Epithelial cell of esophagus (primary cell): Measurements from ENCODE around the gene PATZ1.

Experiments used
- DNase-seq: peaks from one replicate; pipeline ENCODE4 v3.0.0; 2010; ENCODE audit warnings: low read depth
- H3K4me3 ChIP-seq: 2 replicates; pipeline ENCODE4 v1.5.1; 2011; ENCODE audit warnings: mild to moderate bottlenecking, low read length, control low read depth
- CTCF ChIP-seq: IDR thresholded peaks from 2 replicates; pipeline ENCODE4 v1.5.1; 2011; ENCODE audit warnings: low read depth, mild to moderate bottlenecking, low read length, control low read depth, inconsistent platforms; ENCODE audit not compliant: insufficient read depth; ENCODE audit errors: missing control alignments

PATZ1 gene

DNA sequence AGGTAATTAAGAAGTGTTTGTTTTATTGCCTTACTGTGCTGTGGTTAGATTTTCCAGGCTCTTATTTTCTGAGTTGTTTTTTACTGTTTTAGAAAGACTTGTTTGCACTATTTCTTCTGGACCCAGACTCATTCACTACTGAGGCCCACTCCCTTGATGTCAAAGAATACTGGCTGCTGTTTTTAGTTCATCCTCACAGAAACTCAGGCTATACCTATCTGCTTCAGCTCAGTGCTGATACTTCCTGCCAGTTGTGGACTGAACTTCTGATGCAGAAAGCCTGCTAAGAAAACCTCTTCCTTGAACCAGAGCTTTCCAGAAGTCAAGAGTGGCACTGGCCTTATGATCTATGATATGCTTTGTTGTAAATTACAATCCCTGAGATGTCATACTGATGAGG lies 38.0 kb downstream of the PATZ1 start:
- TF ChIP-seq CTCF, result no peak
- DNase-seq, result no peak
- no peak overlapping the region for H3K4me3 ChIP-seq

GRCh38 chr22:31305194-31305593 lies 41.0 kb downstream of the PATZ1 start:
- peak; percentile 97 for DNase-seq
- no peak overlapping the region for H3K4me3 ChIP-seq

DNA sequence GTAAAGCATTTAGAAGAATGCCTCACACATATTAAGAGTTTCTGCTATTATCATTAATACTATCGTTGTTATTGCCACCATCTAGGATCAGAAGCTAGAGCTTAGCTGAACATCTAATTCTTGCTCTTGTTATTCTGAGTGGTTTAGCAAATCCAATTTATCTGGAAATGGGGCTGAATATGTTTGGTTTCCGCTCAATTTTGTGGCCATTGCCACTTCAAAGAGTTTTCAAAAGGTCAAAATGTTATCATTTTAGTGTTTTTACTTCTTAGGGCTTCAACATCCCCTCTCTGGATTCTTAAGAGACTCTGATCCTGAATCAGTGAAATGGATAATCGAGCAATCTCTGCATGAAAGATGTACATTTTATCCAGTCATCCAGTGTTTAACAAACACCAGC lies 43.6 kb downstream of the PATZ1 start:
- no peak for TF ChIP-seq CTCF
- no peak for DNase-seq
- no peak overlapping the region for H3K4me3 ChIP-seq

More at GRCh38 chr22:31305194-31305593, 41.0 kb downstream of the PATZ1 start:
- no peak for TF ChIP-seq CTCF

GRCh38 chr22:31302006-31302405 lies 44.1 kb downstream of the PATZ1 start:
- no peak for TF ChIP-seq CTCF
- no peak for DNase-seq
- H3K4me3 ChIP-seq, result no peak overlapping the region

- TF ChIP-seq CTCF, result no peak
- DNase-seq, result no peak
- H3K4me3 ChIP-seq, result no peak overlapping the region
Observed at GRCh38 chr22:31300896-31301295, 45.2 kb downstream of the PATZ1 start.

- DNase-seq, result peak; percentile 89
- TF ChIP-seq CTCF, result no peak
- no peak overlapping the region for H3K4me3 ChIP-seq
Observed at GRCh38 chr22:31295831-31296657, 50.1 kb downstream of the PATZ1 start.

GRCh38 chr22:31295360-31295759 lies 50.8 kb downstream of the PATZ1 start:
- DNase-seq, result no peak
- no peak overlapping the region for H3K4me3 ChIP-seq
- TF ChIP-seq CTCF, result no peak
